Measurements from ENCODE around the gene SLC35E1.

Gene SLC35E1

GRCh38 chr19:16504271-16504670 lies 67.9 kb downstream of the SLC35E1 start:
- no peak for TF ChIP-seq CTCF (conservative IDR thresholded peaks at IDR 0.05; ENCODE audit: low read depth, low read length)
- H3K4me3 ChIP-seq (ENCODE audit: low read length), result no peak overlapping the region
- DNase-seq (ENCODE audit: low read depth), result no peak

Measured in retinal pigment epithelial cell (primary cell).